Stimulated activated naive B cell treated with anti-CD40 and anti-IgM and Interleukin-4, amounts not matched to agents 10 μg/mL and 1 μg/mL and 100 μg/mL, for 72 hours (primary cell): ENCODE data around the gene MRPL43.
"Not testable (repeated sequence)": the region's sequence is repeated elsewhere in the genome, so short reads cannot be mapped to it uniquely, and the experiment has no call there.

Experiments
- ATAC-seq, 2 donors: fragments of 150-1000 bp; cut with Tn5 transposase; replicated peaks; 2 replicates each; pipeline ENCODE4 v1.10.0; 2021; ENCODE audit warnings: moderate library complexity in 1 of 2
- DNase-seq: peaks from one replicate; pipeline ENCODE4 v3.0.0; 2021
- H3K27ac Mint-ChIP-seq: one replicate; pipeline ENCODE4 v1.8.0; 2022; ENCODE audit warnings: mild to moderate bottlenecking, mixed read lengths
- H3K27me3 Mint-ChIP-seq, 2 donors: one replicate each; pipeline ENCODE4 v1.8.0; 2022; ENCODE audit warnings: mixed read lengths in 2 of 2
- H3K36me3 Mint-ChIP-seq, 2 donors: one replicate each; pipeline ENCODE4 v1.8.0; 2022; ENCODE audit warnings: mixed read lengths in 2 of 2, mild to moderate bottlenecking in 1 of 2
- H3K4me1 Mint-ChIP-seq, 2 donors: one replicate each; pipeline ENCODE4 v1.8.0; 2022; ENCODE audit warnings: mixed read lengths in 2 of 2, mild to moderate bottlenecking in 1 of 2
- H3K4me3 Mint-ChIP-seq, 2 donors: one replicate each; pipeline ENCODE4 v1.8.0; 2022; ENCODE audit warnings: mild to moderate bottlenecking in 2 of 2, mixed read lengths in 2 of 2, moderate library complexity in 1 of 2
- H3K9me3 Mint-ChIP-seq, 2 donors: one replicate each; pipeline ENCODE4 v1.8.0; 2022; ENCODE audit warnings: mixed read lengths in 2 of 2, mild to moderate bottlenecking in 1 of 2

MRPL43 gene

GRCh38 chr10:100978121-100978900, 9.0 kb downstream of the MRPL43 start:
- DNase-seq: no peak
- H3K9me3 Mint-ChIP-seq: no peaks in the 10 kb centered on the region

GRCh38 chr10:100977436-100977835, 9.9 kb downstream of the MRPL43 start:
- H3K4me1 Mint-ChIP-seq: no peaks in the 10 kb centered on the region
- DNase-seq (no peak), ATAC-seq (no peak)
- no peaks in the 10 kb centered on the region for H3K27me3 Mint-ChIP-seq
- no peak overlapping the region for H3K27ac Mint-ChIP-seq
- H3K36me3 Mint-ChIP-seq: peaks cover 24 to 28% of the 10 kb centered on the region in 2 donors
- H3K4me3 Mint-ChIP-seq: no peak overlapping the region
- no peaks in the 10 kb centered on the region for H3K9me3 Mint-ChIP-seq

More at GRCh38 chr10:100978121-100978900, 9.0 kb downstream of the MRPL43 start:
- H3K27ac Mint-ChIP-seq: no peak overlapping the region
- no peaks in the 10 kb centered on the region for H3K4me1 Mint-ChIP-seq
- peaks cover 21 to 34% of the 10 kb centered on the region in 2 donors for H3K36me3 Mint-ChIP-seq
- H3K27me3 Mint-ChIP-seq: no peaks in the 10 kb centered on the region
- no peak for ATAC-seq
- H3K4me3 Mint-ChIP-seq: no peak overlapping the region

GRCh38 chr10:100976906-100977305, 10.4 kb downstream of the MRPL43 start:
- H3K27me3 Mint-ChIP-seq: no peaks in the 10 kb centered on the region
- H3K27ac Mint-ChIP-seq: no peak overlapping the region
- DNase-seq (no peak), ATAC-seq (no peak)
- H3K36me3 Mint-ChIP-seq: peaks cover 21 to 24% of the 10 kb centered on the region in 2 donors
- no peaks in the 10 kb centered on the region for H3K4me1 Mint-ChIP-seq
- no peak overlapping the region for H3K4me3 Mint-ChIP-seq
- no peaks in the 10 kb centered on the region for H3K9me3 Mint-ChIP-seq

GRCh38 chr10:100975397-100975796, 11.9 kb downstream of the MRPL43 start:
- peaks cover 12 to 16% of the 10 kb centered on the region in 2 donors for H3K36me3 Mint-ChIP-seq
- H3K4me3 Mint-ChIP-seq, DNase-seq, H3K4me1 Mint-ChIP-seq, H3K27me3 Mint-ChIP-seq, H3K27ac Mint-ChIP-seq, H3K9me3 Mint-ChIP-seq, ATAC-seq: not testable (repeated sequence)

GRCh38 chr10:100972904-100973535, 14.3 kb downstream of the MRPL43 start:
- H3K27me3 Mint-ChIP-seq: peaks cover 0 to 11% of the 10 kb centered on the region in 2 donors
- no peak for ATAC-seq

GRCh38 chr10:100972115-100972903, 15.0 kb downstream of the MRPL43 start:
- Mint-ChIP-seq H3K4me3 (no peak overlapping the region), H3K27ac (no peak overlapping the region), H3K36me3 (peaks cover 11 to 14% of the 10 kb centered on the region in 2 donors), H3K4me1 (peaks cover 8 to 22% of the 10 kb centered on the region in 2 donors), H3K9me3 (no peaks in the 10 kb centered on the region), H3K27me3 (peaks cover 0 to 17% of the 10 kb centered on the region in 2 donors)
- DNase-seq (no peak), ATAC-seq (no peak)

More at GRCh38 chr10:100972904-100973535, 14.3 kb downstream of the MRPL43 start:
- Mint-ChIP-seq H3K4me3 (no peak overlapping the region), H3K4me1 (peaks cover 8 to 16% of the 10 kb centered on the region in 2 donors), H3K27ac (no peak overlapping the region), H3K9me3 (no peaks in the 10 kb centered on the region), H3K36me3 (peaks cover 5 to 8% of the 10 kb centered on the region in 2 donors)
- DNase-seq: no peak

- no peak overlapping the region for H3K4me3 Mint-ChIP-seq
- DNase-seq (no peak), ATAC-seq (no peak)
- peaks cover 8 to 22% of the 10 kb centered on the region in 2 donors for H3K4me1 Mint-ChIP-seq
- no peak overlapping the region for H3K27ac Mint-ChIP-seq
- peaks cover 6 to 9% of the 10 kb centered on the region in 2 donors for H3K36me3 Mint-ChIP-seq
- no peaks in the 10 kb centered on the region for H3K9me3 Mint-ChIP-seq
- peaks cover 0 to 17% of the 10 kb centered on the region in 2 donors for H3K27me3 Mint-ChIP-seq
Observed at GRCh38 chr10:100970914-100971811, 16.1 kb downstream of the MRPL43 start.

- H3K27ac Mint-ChIP-seq: no peak overlapping the region
- no peaks in the 10 kb centered on the region for H3K9me3 Mint-ChIP-seq
- H3K4me1 Mint-ChIP-seq: peaks cover 8 to 22% of the 10 kb centered on the region in 2 donors
- H3K4me3 Mint-ChIP-seq: peak overlapping the region; percentile 55 to 79
- no peak for ATAC-seq
- H3K36me3 Mint-ChIP-seq: peaks cover 14 to 15% of the 10 kb centered on the region in 2 donors
- peaks cover 0 to 17% of the 10 kb centered on the region in 2 donors for H3K27me3 Mint-ChIP-seq
- DNase-seq: no peak
Observed at GRCh38 chr10:100970076-100970913, 17.0 kb downstream of the MRPL43 start.

- peak; percentile 93 for ATAC-seq
- peaks cover 17 to 18% of the 10 kb centered on the region in 2 donors for H3K36me3 Mint-ChIP-seq
- peaks cover 8 to 22% of the 10 kb centered on the region in 2 donors for H3K4me1 Mint-ChIP-seq
- peaks cover 0 to 17% of the 10 kb centered on the region in 2 donors for H3K27me3 Mint-ChIP-seq
- H3K4me3 Mint-ChIP-seq: peak within 1 kb of the TSS; percentile 78 to 79
- no peaks in the 10 kb centered on the region for H3K9me3 Mint-ChIP-seq
- DNase-seq: peak; percentile 23
- peak within 1 kb of the TSS; percentile 47 for H3K27ac Mint-ChIP-seq
Observed at GRCh38 chr10:100969187-100970075, 17.9 kb downstream of the MRPL43 start, which contains the start of gene SEMA4G. TSS of gene SEMA4G (plus strand) at chr10:100969504. CDS start at chr10:100972913, 3,409 bp downstream.

GRCh38 chr10:100968863-100969186, 18.5 kb downstream of the MRPL43 start:
- Mint-ChIP-seq H3K27ac (peak overlapping the region; percentile 47), H3K36me3 (peaks cover 17 to 18% of the 10 kb centered on the region in 2 donors), H3K4me3 (peak overlapping the region; percentile 78 to 79), H3K27me3 (peaks cover 0 to 17% of the 10 kb centered on the region in 2 donors), H3K9me3 (no peaks in the 10 kb centered on the region), H3K4me1 (peaks cover 8 to 22% of the 10 kb centered on the region in 2 donors)
- ATAC-seq (no peak), DNase-seq (no peak)

GRCh38 chr10:100968062-100968736, 19.1 kb downstream of the MRPL43 start:
- no peak for ATAC-seq
- Mint-ChIP-seq H3K27ac (no peak overlapping the region), H3K27me3 (peaks cover 0 to 17% of the 10 kb centered on the region in 2 donors), H3K36me3 (peaks cover 17 to 18% of the 10 kb centered on the region in 2 donors), H3K4me1 (peaks cover 8 to 22% of the 10 kb centered on the region in 2 donors), H3K9me3 (no peaks in the 10 kb centered on the region), H3K4me3 (peak overlapping the region; percentile 78 to 79)
- DNase-seq: no peak
